H9 (cell line): ENCODE measurements around the gene CFAP47. TPM values are rescaled to one million over a fixed set of nuclear protein-coding genes. Genes with fewer than 3 reads are reported as not detected.

Source experiments
- DNase-seq: peaks from one replicate; pipeline ENCODE4 v3.0.0-alpha.2; 2017
- H2AFZ ChIP-seq: one replicate; pipeline ENCODE4 v1.6.1; 2013; ENCODE audit warnings: mild to moderate bottlenecking, low read length, control low read depth, moderate library complexity
- H2AK5ac ChIP-seq: 2 replicates; pipeline ENCODE4 v1.6.1; 2013; ENCODE audit warnings: low read length, control low read depth, mixed read lengths; ENCODE audit not compliant: insufficient read length
- H2BK120ac ChIP-seq: one replicate; pipeline ENCODE4 v1.6.1; 2013; ENCODE audit warnings: low read depth, mild to moderate bottlenecking, low read length, control low read depth, inconsistent platforms; ENCODE audit not compliant: poor library complexity, severe bottlenecking
- H2BK12ac ChIP-seq: 2 replicates; pipeline ENCODE4 v1.6.1; 2013; ENCODE audit warnings: low read length, control low read depth, mixed read lengths, low read depth; ENCODE audit not compliant: insufficient read length
- H2BK15ac ChIP-seq: 2 replicates; pipeline ENCODE4 v1.6.1; 2013; ENCODE audit warnings: low read depth, low read length, control low read depth
- H2BK20ac ChIP-seq: one replicate; pipeline ENCODE4 v1.6.1; 2013; ENCODE audit warnings: low read depth, mild to moderate bottlenecking, low read length, control low read depth, inconsistent platforms; ENCODE audit not compliant: poor library complexity, severe bottlenecking
- H2BK5ac ChIP-seq: 2 replicates; pipeline ENCODE4 v1.6.1; 2013; ENCODE audit warnings: low read length, control low read depth, mixed read lengths; ENCODE audit not compliant: insufficient read length
- H3K14ac ChIP-seq: 2 replicates; pipeline ENCODE4 v1.6.1; 2013; ENCODE audit warnings: low read length, control low read depth; ENCODE audit not compliant: insufficient read depth
- H3K18ac ChIP-seq: 2 replicates; pipeline ENCODE4 v1.6.1; 2013; ENCODE audit warnings: low read depth, mild to moderate bottlenecking, mixed read lengths, low read length, control low read depth; ENCODE audit not compliant: insufficient read length
- H3K23ac ChIP-seq: 2 replicates; pipeline ENCODE4 v1.6.1; 2013; ENCODE audit warnings: low read length, control low read depth, mixed read lengths, low read depth; ENCODE audit not compliant: insufficient read length
- H3K23me2 ChIP-seq: 2 replicates; pipeline ENCODE4 v1.6.1; 2013; ENCODE audit warnings: low read depth, mild to moderate bottlenecking, mixed read lengths, low read length, control low read depth; ENCODE audit not compliant: insufficient read length, poor library complexity, severe bottlenecking
- H3K27ac ChIP-seq: 2 replicates; pipeline ENCODE4 v1.5.1; 2013; ENCODE audit warnings: low read length, control low read depth, mixed read lengths, low read depth; ENCODE audit not compliant: insufficient read length
- H3K27me3 ChIP-seq: 2 replicates; pipeline ENCODE4 v1.6.1; 2013; ENCODE audit warnings: low read length, control low read depth, inconsistent platforms; ENCODE audit not compliant: insufficient read depth
- H3K4ac ChIP-seq: 2 replicates; pipeline ENCODE4 v1.6.1; 2013; ENCODE audit warnings: low read depth, mild to moderate bottlenecking, control low read depth, inconsistent platforms, low read length, moderate library complexity
- H3K4me1 ChIP-seq: 2 replicates; pipeline ENCODE4 v1.6.1; 2013; ENCODE audit warnings: low read length, control low read depth, inconsistent platforms; ENCODE audit not compliant: insufficient read depth
- H3K4me2 ChIP-seq: 2 replicates; pipeline ENCODE4 v1.6.1; 2013; ENCODE audit warnings: low read length, control low read depth, mixed read lengths; ENCODE audit not compliant: insufficient read length, insufficient read depth
- H3K56ac ChIP-seq: 2 replicates; pipeline ENCODE4 v1.6.1; 2013; ENCODE audit warnings: low read depth, mild to moderate bottlenecking, mixed read lengths, low read length, control low read depth; ENCODE audit not compliant: insufficient read length
- H3K79me1 ChIP-seq: 2 replicates; pipeline ENCODE4 v1.6.1; 2013; ENCODE audit warnings: low read depth, mild to moderate bottlenecking, moderate library complexity, low read length, control low read depth, inconsistent platforms; ENCODE audit not compliant: insufficient read depth, poor library complexity, severe bottlenecking
- H3K79me2 ChIP-seq: 2 replicates; pipeline ENCODE4 v1.6.1; 2013; ENCODE audit warnings: low read length, control low read depth, inconsistent platforms; ENCODE audit not compliant: insufficient read depth
- H3K9ac ChIP-seq: 2 replicates; pipeline ENCODE4 v1.6.1; 2013; ENCODE audit warnings: low read length, control low read depth, mixed read lengths; ENCODE audit not compliant: insufficient read length; ENCODE audit errors: extremely low read depth
- H3K9me3 ChIP-seq: one replicate; pipeline ENCODE4 v1.6.1; 2013; ENCODE audit warnings: low read depth, low read length, inconsistent platforms; ENCODE audit not compliant: control insufficient read depth
- H3T11ph ChIP-seq: one replicate; pipeline ENCODE4 v1.6.1; 2013; ENCODE audit warnings: mild to moderate bottlenecking, low read length, control low read depth, inconsistent platforms
- H4K20me1 ChIP-seq: one replicate; pipeline ENCODE4 v1.6.1; 2013; ENCODE audit not compliant: control insufficient read depth, insufficient read length, insufficient read depth
- H4K5ac ChIP-seq: 2 replicates; pipeline ENCODE4 v1.6.1; 2013; ENCODE audit warnings: low read depth, mild to moderate bottlenecking, mixed read lengths, low read length, control low read depth; ENCODE audit not compliant: insufficient read length
- H4K8ac ChIP-seq: replicated peaks from 2 replicates; pipeline ENCODE4 v1.6.1; 2013; ENCODE audit warnings: low read length, control low read depth, mixed read lengths, low read depth; ENCODE audit not compliant: insufficient read length
- H4K91ac ChIP-seq: 2 replicates; pipeline ENCODE4 v1.6.1; 2013; ENCODE audit warnings: low read depth, mild to moderate bottlenecking, moderate library complexity, mixed read lengths, low read length, control low read depth; ENCODE audit not compliant: insufficient read length
- H3K27ac Mint-ChIP-seq, 3 experiments: 2 replicates in 2 of 3; 3 replicates in 1 of 3; pipeline ENCODE4 v1.8.0; 2020 to 2021; ENCODE audit warnings: mixed read lengths in 3 of 3, mild to moderate bottlenecking in 1 of 3, moderate library complexity in 1 of 3
- H3K27me3 Mint-ChIP-seq: 2 replicates; pipeline ENCODE4 v1.8.0; 2021; ENCODE audit warnings: low read depth, mild to moderate bottlenecking, moderate library complexity, mixed read lengths
- H3K36me3 Mint-ChIP-seq, 3 experiments: 2 replicates in 2 of 3; 3 replicates in 1 of 3; pipeline ENCODE4 v1.8.0; 2020 to 2021; ENCODE audit warnings: low read depth in 3 of 3, mixed read lengths in 3 of 3; ENCODE audit not compliant: insufficient read depth in 1 of 3
- H3K4me1 Mint-ChIP-seq, 2 experiments: 2 replicates each; pipeline ENCODE4 v1.8.0; 2020; ENCODE audit warnings: mixed read lengths in 2 of 2
- H3K4me3 Mint-ChIP-seq, 2 experiments: 2 replicates in 1 of 2; 3 replicates in 1 of 2; pipeline ENCODE4 v1.8.0; 2020 to 2021; ENCODE audit warnings: mild to moderate bottlenecking in 2 of 2, mixed read lengths in 2 of 2, moderate library complexity in 1 of 2
- H3K9me3 Mint-ChIP-seq, 2 experiments: 2 replicates in 1 of 2; 3 replicates in 1 of 2; pipeline ENCODE4 v1.8.0; 2020; ENCODE audit warnings: mild to moderate bottlenecking in 2 of 2, mixed read lengths in 2 of 2, moderate library complexity in 1 of 2
- CTCF ChIP-seq: fragments of 200-600 bp; sonication (generic); conservative IDR thresholded peaks from 3 replicates; pipeline ENCODE4 v1.8.0; 2021; ENCODE audit warnings: antibody characterized with exemption, mild to moderate bottlenecking
- whole genome bisulfite sequencing: extraction: QIAGEN DNeasy Blood & Tissue Kit; methylation state at CpG from one replicate; pipeline ENCODE4 v1.1.7; 2013; ENCODE audit warnings: missing lambda C conversion rate, low lambda C conversion rate, mixed read lengths; ENCODE audit not compliant: insufficient read length; ENCODE audit errors: extremely low coverage; 5-methylcytosine and 5-hydroxymethylcytosine counted together
- total RNA-seq: library from RNA; stranded (reverse); gene quantifications from 2 replicates; pipeline ENCODE4 v1.2.1, GENCODE V29; 2021

The CFAP47 gene
- total RNA-seq, 1 experiment from 2014 or later: not detected

GRCh38 chrX:36241397-36241796, 321.9 kb downstream of the CFAP47 start:
- DNase-seq: peak; percentile 32
- H3K4me3 Mint-ChIP-seq: no peak overlapping the region
- no peak overlapping the region for H4K5ac ChIP-seq
- H3K27ac Mint-ChIP-seq: no peak overlapping the region
- H2BK12ac ChIP-seq: no peak overlapping the region
- no peak overlapping the region for H3K56ac ChIP-seq
- no peak overlapping the region for H3K4ac ChIP-seq
- H3K36me3 Mint-ChIP-seq: no peaks in the 10 kb centered on the region; a peak in 2 of 7 replicates
- H3T11ph ChIP-seq: no peak overlapping the region
- no peaks in the 10 kb centered on the region for H3K27me3 Mint-ChIP-seq
- H4K20me1 ChIP-seq: no peaks in the 10 kb centered on the region
- H4K8ac ChIP-seq: no peak overlapping the region
- WGBS: no CpG with 5 or more reads among the region's 1 CpG
- H2BK120ac ChIP-seq: no peak overlapping the region
- H3K23me2 ChIP-seq: no peaks in the 10 kb centered on the region
- H3K79me1 ChIP-seq: no peaks in the 10 kb centered on the region
- H3K27ac ChIP-seq: no peak overlapping the region
- no peak overlapping the region for H2BK5ac ChIP-seq
- no peaks in the 10 kb centered on the region for H3K27me3 ChIP-seq
- no peak overlapping the region for H3K9ac ChIP-seq
- no peaks in the 10 kb centered on the region for H3K4me1 Mint-ChIP-seq
- no peaks in the 10 kb centered on the region for H3K4me1 ChIP-seq
- no peak overlapping the region for H3K23ac ChIP-seq
- no peak overlapping the region for H2BK20ac ChIP-seq
- TF ChIP-seq CTCF: 0 out of 3 replicates have a peak, but pooled peaks have one; percentile 14
- H3K9me3 ChIP-seq: no peaks in the 10 kb centered on the region
- no peak overlapping the region for H2BK15ac ChIP-seq
- H2AFZ ChIP-seq: no peak overlapping the region
- no peak overlapping the region for H4K91ac ChIP-seq
- H3K18ac ChIP-seq: no peak overlapping the region
- no peaks in the 10 kb centered on the region for H3K79me2 ChIP-seq
- no peak overlapping the region for H3K14ac ChIP-seq
- H2AK5ac ChIP-seq: no peak overlapping the region
- peaks cover 63 to 68% of the 10 kb centered on the region in 2 experiments for H3K9me3 Mint-ChIP-seq
- H3K4me2 ChIP-seq: no peak overlapping the region
